ENCODE data around the gene HTR6.

GRCh38 chr1:19710825-19711611 lies 46.3 kb downstream of the HTR6 start:
- TF ChIP-seq POLR2AphosphoS5 (IDR thresholded peaks at IDR 0.05; ENCODE audit: low read depth, low read length) = no peak
- no peak for TF ChIP-seq POLR2A (IDR thresholded peaks at IDR 0.05; ENCODE audit: low read depth, low read length)
- no peak for TF ChIP-seq TAF1 (IDR thresholded peaks at IDR 0.05; ENCODE audit: low read depth, low read length)
- TF ChIP-seq PAX5 (IDR thresholded peaks at IDR 0.05; ENCODE audit: insufficient read depth, low read length, severe bottlenecking) = no peak
- TF ChIP-seq SPI1 (IDR thresholded peaks at IDR 0.05; ENCODE audit: low read depth, low read length) = no peak

Data from GM12891 (cell line).